ENCODE measurements around the gene TOP2A. TPM values are rescaled to one million over a fixed set of nuclear protein-coding genes. Genes with fewer than 3 reads are reported as not detected.

TOP2A gene
- total RNA-seq, 1 donor from 2014 or later: 0.79 TPM

DNA sequence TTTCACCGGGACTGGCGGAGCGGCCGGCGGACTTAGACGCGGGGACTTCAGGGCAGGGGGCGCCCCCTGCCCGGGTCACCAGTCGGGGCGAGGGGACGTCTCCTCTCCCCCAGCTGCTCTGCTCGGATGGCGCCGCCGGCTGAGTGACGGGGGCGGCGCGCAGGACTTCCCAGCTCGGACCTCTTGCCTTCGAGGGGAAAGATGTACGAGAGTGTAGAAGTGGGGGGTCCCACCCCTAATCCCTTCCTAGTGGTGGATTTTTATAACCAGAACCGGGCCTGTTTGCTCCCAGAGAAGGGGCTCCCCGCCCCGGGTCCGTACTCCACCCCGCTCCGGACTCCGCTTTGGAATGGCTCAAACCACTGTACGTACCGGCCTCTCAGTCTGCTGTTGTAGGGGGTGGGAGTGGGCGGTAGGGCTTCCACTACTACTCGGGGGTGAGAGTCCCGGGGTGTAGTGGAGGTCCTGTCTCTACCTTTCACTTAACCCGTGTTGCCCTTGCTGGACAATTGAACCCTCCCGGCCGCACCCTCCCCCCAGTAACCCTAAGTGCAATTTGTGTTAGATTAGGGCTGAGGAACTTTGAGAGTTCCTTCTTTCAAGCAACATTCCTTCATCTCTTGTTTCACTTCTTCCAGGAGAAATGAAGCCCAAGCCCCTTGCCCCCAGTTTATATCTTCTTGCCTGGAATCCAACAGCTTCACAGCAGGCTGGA lies 75.0 kb downstream of the TOP2A start:
- H3K4me3 ChIP-seq (ENCODE audit: low read depth, low read length): peak overlapping the region; percentile 57
- FAIRE-seq: no peak
- TF ChIP-seq CTCF (IDR thresholded peaks at IDR 0.05; ENCODE audit: insufficient read depth, low read length, severe bottlenecking): no peak
- DNase-seq (ENCODE audit: low read depth): no peak
- H3K27me3 ChIP-seq (ENCODE audit: control insufficient read depth, insufficient read depth, low read length): no peaks in the 10 kb centered on the region
- no peaks in the 10 kb centered on the region for H3K36me3 ChIP-seq (ENCODE audit: control insufficient read depth, insufficient read depth, low read length)

DNA sequence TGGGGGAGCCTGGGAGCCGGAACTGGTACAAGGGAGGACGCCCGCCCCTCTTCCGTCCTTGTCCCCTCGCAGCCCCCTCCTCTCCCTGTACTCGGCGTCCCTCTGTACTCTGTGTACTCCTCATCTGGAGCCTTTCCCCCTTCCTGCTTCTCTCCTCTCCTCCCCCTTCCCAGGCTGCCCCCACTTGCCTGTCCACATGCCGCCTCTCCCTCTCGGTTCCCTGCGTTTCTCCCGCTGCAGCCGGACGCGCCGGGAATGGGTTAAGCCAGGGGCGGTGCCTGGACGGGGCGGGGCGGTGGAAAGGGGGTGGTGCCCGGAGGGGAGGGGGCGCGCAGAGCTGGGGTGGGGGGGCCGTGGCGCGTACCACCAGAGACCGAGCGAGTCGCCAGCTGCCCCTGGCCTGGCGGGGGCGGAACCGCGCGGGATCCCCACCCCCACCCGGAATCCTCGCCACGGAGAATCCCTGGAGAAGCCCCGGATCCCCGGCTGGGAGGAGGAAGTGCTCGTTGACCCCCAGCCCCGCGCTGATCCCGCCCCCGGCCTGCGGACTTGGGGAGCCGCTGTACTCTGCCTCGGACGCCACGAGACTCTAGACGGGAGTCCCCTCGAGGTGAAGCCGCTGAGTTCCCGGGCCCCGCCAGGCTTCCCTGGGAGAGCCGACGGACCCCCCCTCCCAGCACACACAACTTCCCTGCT lies 75.7 kb downstream of the TOP2A start:
- no peaks in the 10 kb centered on the region for H3K36me3 ChIP-seq (ENCODE audit: control insufficient read depth, insufficient read depth, low read length)
- no peak for FAIRE-seq

GRCh38 chr17:40340880-40341807 lies 76.6 kb downstream of the TOP2A start:
- FAIRE-seq: no peak
- H3K27me3 ChIP-seq (ENCODE audit: control insufficient read depth, insufficient read depth, low read length): no peaks in the 10 kb centered on the region
- peak; percentile 10 for TF ChIP-seq CTCF (IDR thresholded peaks at IDR 0.05; ENCODE audit: insufficient read depth, low read length, severe bottlenecking)
- H3K4me3 ChIP-seq (ENCODE audit: low read depth, low read length): peak overlapping the region; percentile 57
- no peaks in the 10 kb centered on the region for H3K36me3 ChIP-seq (ENCODE audit: control insufficient read depth, insufficient read depth, low read length)
- peak; percentile 58 for DNase-seq (ENCODE audit: low read depth)

More for the DNA sequence above, 75.7 kb downstream of the TOP2A start:
- H3K27me3 ChIP-seq (ENCODE audit: control insufficient read depth, insufficient read depth, low read length): no peaks in the 10 kb centered on the region
- DNase-seq (ENCODE audit: low read depth): no peak
- no peak for TF ChIP-seq CTCF (IDR thresholded peaks at IDR 0.05; ENCODE audit: insufficient read depth, low read length, severe bottlenecking)
- peak overlapping the region; percentile 57 for H3K4me3 ChIP-seq (ENCODE audit: low read depth, low read length)

- no peak for TF ChIP-seq CTCF (IDR thresholded peaks at IDR 0.05; ENCODE audit: insufficient read depth, low read length, severe bottlenecking)
- no peaks in the 10 kb centered on the region for H3K36me3 ChIP-seq (ENCODE audit: control insufficient read depth, insufficient read depth, low read length)
- no peak for DNase-seq (ENCODE audit: low read depth)
- no peak overlapping the region for H3K4me3 ChIP-seq (ENCODE audit: low read depth, low read length)
- no peak for FAIRE-seq
- no peaks in the 10 kb centered on the region for H3K27me3 ChIP-seq (ENCODE audit: control insufficient read depth, insufficient read depth, low read length)
Measured at GRCh38 chr17:40340327-40340726, 77.4 kb downstream of the TOP2A start.

DNA sequence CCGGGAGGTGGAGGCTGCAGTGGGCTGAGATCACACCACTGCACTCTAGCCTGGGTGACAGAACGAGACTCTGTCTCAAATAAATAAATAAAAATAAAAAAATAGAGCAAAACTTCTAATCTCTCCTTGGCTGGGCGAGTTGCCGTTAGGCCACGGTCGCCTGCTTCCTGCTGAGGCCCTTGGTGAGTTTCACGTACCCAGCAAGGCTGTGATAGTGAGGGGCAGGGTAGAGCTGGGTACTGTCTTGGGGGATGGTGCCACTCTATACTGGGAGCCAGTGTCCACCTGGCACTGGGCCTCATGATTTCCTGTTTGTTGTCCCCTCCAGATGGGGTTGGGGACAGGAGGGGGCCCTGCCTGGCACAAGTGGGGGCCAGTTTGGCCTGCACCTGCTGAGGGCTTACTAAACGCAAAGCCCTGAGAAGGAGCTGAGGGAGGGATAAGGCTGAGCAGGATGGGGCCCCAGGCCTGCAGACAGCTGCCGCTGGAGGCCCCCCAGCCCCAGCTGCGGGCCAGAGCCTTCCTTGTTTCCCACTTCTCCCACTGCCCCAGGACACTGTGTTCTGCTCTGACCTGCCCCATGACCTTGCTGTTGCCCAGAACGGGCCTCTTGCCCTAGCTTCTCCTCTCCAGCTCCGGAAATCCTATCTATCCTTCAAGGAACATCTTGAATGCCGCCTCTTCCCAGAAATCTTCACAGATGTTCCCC lies 78.6 kb downstream of the TOP2A start:
- H3K4me3 ChIP-seq (ENCODE audit: low read depth, low read length): no peak overlapping the region
- DNase-seq (ENCODE audit: low read depth): no peak
- no peaks in the 10 kb centered on the region for H3K36me3 ChIP-seq (ENCODE audit: control insufficient read depth, insufficient read depth, low read length)
- no peak for TF ChIP-seq CTCF (IDR thresholded peaks at IDR 0.05; ENCODE audit: insufficient read depth, low read length, severe bottlenecking)
- FAIRE-seq: no peak
- H3K27me3 ChIP-seq (ENCODE audit: control insufficient read depth, insufficient read depth, low read length): no peaks in the 10 kb centered on the region
